SHP77 treated with DMSO at 0.1 percent for 48 hours (cell line): ENCODE data around the gene ANKMY1.
A peak's percentile ranks its signal among the peaks of the same experiment; 100 is the strongest.

ENCODE experiments used
- DNase-seq: peaks from one replicate; lab custom pipeline; 2025; lab: John Stamatoyannopoulos, UW

ANKMY1 gene

DNA sequence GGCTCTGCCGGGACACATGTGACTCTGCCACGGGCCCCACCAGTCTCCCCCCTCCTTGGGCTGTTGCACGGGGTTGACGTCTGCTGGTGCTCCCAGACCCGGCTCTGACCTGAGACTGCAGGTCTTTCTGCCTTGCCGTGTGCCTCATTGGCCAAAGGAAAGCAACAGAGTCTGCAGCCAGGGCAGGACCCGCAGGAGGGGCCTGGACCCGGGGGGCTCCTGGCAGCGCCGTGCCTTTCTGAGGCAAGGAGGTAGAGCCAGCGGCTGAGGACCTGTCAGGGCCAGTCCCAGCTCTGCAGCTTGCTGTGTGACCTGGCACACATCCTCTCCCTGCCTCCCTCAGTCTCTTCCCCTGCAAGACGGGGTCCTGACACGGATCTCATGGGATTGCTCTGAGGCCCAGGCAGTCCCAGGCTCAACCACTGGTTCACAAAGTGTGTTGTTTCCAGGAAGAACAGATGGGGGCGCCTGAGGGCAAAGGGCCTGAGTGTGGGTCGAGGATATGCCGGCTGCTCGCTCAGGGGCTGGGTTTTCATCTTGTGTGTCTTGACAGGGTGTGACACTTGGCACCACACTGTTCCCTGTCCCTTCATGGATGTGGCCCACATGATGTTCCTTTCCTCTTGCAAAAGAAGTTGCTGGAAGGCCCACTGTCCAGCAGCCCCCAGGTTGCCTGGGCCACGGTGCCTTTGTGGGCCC, 37.7 kb upstream of the ANKMY1 start:
- DNase-seq, result no peak

GRCh38 chr2:240594511-240595380, 37.0 kb upstream of the ANKMY1 start:
- no peak for DNase-seq

DNA sequence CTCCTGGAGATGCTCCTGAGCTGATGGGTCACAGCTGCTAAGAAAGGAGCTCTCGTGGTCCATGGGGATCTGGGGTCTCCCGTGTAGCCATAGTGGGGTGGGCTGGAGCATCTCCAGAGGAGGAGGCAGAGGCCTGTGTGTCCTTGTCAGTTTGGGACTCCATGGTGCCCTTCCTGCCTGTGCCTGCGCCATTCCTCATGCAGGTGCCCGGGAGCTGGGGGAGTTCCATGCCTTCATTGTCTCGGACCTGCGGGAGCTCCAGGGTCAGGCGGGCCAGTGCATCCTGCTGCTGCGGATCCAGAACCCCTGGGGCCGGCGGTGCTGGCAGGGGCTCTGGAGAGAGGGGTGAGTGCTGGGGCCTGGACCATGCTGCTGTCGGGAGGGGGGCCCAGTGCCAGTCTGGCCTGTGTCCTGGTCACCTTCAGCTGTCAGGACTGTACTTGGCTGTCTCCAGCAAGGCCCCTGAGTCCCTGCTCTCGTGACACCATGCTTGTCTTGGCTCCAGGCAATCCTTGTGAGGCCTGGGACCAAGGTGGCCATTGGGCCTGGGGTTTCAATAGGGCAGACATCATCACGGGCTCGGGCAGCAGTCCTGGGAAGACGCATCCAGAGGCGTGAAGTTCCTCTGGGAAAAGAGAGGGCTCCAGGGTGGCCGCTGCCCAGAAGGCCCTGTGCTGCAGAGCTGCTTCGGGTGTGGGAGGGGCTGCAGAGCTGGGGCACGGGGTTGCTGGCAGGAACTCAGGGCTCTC, 36.1 kb upstream of the ANKMY1 start:
- DNase-seq, result no peak

DNA sequence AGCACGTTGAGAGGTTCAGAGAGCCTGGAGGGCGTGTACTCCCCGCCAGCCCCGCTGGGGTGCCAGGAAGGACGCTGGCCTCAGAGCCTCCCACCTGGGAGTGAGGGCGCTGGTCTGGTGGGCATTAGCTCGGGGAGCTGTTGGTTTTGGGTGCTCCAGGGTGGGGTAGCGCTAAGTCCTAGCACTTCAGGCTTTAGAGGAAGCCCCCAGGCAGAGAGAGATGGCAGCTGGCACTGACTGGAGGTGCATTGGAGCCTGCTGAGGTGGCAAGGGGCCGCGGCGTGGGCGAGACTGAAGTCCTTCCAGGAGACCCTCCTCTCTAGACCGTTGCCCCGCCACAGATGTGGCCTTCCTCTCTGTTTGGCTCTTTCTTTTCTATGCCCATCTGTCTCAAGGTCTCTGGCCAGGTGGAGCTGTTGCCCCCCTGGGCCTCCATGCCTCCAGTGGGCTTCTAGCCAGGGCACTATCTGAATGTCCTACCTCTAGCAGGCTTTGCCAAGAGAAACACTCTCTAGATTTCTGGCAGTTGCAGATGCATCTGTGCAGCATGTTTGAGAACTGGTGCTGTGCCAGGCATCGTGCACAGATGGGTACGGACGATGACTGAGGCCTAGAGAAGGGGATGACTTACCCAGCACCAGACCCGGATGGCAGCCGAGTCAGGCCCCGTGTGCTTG, 35.4 kb upstream of the ANKMY1 start:
- no peak for DNase-seq

- DNase-seq, result no peak
Measured at GRCh38 chr2:240591784-240592183, 34.0 kb upstream of the ANKMY1 start.

- DNase-seq, result no peak
Measured at GRCh38 chr2:240591226-240591625, 33.4 kb upstream of the ANKMY1 start.

DNA sequence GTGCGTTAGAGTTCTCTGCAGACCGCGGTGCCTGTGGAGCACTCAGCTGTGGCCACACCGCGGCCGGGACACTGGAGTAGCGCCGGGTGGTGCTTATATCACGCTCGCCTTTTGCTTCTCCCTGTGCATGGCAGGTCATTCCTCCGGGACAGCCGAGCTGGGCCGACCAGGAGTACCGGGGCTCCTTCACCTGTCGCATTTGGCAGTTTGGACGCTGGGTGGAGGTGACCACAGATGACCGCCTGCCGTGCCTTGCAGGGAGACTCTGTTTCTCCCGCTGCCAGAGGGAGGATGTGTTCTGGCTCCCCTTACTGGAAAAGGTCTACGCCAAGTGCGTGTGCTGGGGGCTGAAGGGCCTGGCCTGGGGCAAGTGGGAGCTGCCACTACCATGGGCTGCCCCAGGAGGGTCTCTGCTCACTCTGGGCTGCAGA, 32.9 kb upstream of the ANKMY1 start:
- DNase-seq, result no peak

GRCh38 chr2:240589850-240590525, 32.2 kb upstream of the ANKMY1 start:
- DNase-seq, result no peak

DNA sequence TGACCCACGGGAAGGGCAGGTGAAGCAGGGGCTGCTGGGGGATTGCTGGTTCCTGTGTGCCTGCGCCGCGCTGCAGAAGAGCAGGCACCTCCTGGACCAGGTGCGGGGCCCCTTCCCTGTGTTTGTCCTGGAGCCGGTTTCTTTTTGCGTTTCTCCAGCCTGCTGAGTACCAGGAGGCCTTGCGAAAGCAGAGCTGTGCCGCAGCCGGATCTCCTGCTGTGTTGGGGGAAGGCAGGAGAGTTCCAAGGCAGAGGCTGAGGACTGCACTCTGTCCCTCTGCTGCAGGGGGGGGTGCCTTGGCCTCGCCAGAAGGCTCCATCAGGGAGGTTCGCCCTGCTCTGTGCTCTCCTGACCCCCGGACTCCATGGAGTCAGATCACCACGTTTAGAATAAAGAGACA, 31.6 kb upstream of the ANKMY1 start:
- DNase-seq, result no peak

DNA sequence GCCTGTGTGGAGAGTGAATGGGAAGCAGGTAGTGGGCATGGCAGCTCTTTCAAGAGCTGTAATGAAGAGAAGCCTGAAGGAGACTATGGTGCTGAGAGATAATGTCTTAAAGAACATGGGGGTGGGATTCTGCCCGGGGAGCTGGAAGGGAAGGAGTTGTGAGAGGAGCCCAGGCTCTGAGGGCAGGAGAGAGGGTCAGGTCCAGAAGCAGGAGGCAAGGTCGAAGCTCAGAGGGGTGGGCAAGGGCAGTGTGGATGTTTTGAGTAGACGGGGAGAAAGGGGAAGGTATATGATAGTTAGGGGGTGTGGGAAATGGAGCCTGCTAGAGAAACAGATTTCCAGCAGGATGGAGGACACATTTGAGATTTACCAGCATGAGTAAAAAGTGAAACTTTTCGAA, 30.9 kb upstream of the ANKMY1 start:
- no peak for DNase-seq

DNA sequence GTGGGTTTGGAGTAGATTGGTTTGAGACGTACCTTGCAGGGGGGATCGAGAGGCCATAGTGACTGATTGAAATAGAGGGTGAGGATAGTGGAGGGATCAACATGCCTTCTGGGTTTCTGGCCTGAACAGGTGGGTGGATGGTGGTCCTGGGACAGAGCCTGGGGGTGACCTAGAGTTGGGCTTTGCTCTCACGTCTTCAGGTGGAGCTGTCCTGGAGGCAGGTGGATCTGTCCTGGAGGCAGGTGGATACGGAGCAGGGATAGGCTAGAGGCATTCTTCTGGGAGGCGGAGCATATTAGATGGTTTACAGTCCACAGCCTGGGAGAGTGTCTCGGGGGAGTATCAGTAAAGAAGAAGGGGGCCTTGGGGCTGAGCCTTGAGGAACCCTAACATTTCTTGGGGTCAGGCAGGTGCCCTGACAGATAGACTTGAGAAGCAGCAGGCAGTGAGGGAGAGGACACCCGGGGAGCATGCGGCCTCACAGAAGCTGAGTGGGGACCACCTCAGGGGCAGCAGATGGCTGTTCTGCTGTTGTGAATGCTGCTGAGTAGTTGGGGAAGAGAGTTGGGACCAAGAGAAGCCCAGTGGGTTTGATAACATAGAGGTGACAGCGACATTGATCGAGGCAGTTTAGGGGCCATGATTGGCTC, 30.3 kb upstream of the ANKMY1 start:
- DNase-seq, result no peak

DNA sequence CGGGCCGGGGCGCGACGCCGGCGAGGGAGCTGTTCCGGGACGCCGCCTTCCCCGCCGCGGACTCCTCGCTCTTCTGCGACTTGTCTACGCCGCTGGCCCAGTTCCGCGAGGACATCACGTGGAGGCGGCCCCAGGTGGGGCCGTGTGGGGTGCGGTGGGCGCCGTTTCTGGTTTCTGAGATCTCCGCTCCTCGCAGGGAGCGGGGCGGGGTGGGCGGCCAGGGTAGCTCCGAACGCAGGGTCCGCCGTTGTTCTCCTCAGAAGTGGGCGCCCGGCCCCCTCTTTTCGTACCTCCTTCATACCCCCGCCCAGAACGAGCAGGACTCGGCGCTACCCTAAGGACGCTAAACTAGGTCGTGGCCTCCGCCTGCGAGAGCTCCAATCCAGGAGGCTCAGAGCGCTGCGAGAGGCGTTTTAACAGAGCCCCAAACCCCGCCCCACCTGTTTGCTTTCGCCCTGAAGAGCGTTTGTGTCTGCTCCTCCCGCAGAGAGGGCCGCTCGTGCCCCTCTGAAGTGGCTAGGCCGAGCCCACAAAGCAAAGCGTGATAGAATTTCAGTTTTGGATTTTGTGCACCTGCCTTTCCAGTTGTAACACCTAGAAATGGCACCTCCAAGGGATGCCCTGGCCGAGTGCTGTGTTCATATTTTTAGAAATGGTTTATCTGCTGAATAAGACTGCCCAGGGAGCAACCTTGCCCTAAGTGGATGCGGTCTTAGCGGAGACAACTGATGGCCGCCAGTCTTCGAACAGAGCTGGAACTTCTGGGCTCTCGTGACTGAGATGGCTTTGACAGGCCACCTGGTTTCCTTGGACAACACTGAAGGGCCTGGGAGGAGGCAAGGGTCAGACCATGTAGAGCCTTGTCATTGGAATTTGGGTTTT, 29.4 kb upstream of the ANKMY1 start:
- DNase-seq, result peak; percentile 17

DNA sequence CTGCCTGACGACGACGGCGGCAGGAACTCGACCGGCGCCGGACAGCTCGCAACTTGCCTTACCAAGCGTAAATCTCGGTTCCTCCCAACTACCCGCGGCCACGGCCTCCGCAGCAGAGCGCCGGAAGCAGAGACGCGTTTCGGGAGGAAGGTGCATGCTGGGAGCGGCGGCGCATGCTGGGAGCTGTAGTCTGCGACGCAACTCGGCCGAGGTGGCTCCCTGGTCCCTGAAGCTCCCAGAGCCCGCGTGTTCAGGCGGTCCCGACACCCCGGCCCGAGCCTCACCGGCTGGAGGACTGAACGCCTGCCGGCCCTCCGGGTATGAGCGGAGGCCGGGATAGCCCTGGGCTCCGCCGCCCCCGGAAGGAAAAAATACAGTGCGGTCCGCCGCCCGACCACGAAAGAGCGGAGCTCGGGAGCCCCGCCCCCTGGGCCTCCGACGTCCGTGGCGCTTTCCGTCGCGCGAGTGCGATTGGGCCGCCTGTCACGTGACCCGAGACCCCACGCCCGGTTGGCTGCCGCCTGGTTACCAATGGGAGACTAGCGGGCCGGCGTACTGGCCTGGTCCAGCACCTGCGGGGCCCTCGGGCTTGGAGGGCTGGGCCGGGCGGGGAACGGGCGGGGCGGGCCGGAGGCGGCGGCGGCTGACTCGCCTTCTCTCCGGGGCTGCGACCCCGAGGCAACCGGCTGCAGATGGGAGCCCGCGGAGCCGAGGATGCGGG, 28.6 kb upstream of the ANKMY1 start, which contains the start of gene CAPN10:
Gene CAPN10, plus strand, starts transcription at position 537 of the 721 bp plus-strand sequence. Its CDS starts 178 bp downstream, at position 715.
- peak; percentile 80 for DNase-seq

GRCh38 chr2:240585681-240586197, 28.0 kb upstream of the ANKMY1 start:
- DNase-seq, result no peak

GRCh38 chr2:240585101-240585500, 27.3 kb upstream of the ANKMY1 start:
- DNase-seq, result no peak

- DNase-seq, result no peak
Measured at GRCh38 chr2:240584486-240585031, 26.8 kb upstream of the ANKMY1 start.

- DNase-seq, result no peak
Measured at GRCh38 chr2:240583774-240584173, 26.0 kb upstream of the ANKMY1 start.

DNA sequence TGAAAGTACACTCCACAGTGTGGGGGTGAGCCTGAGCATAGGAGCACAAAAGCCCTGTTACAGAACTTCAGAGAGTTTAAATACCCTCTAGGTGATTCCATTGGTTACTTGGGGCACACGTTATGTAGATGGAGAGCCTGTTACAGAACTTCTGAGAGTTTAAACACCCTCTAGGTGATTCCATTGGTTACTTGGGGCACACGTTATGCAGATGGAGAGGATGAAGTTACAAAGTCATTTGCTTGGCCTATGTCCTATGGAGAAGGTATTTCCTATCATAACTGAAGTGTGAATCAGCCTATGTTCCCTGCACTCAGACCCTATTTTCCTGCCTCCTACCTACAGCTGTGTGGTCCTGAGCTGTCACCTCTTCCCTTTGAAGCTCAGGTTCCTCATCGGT, 25.0 kb upstream of the ANKMY1 start:
- no peak for DNase-seq

DNA sequence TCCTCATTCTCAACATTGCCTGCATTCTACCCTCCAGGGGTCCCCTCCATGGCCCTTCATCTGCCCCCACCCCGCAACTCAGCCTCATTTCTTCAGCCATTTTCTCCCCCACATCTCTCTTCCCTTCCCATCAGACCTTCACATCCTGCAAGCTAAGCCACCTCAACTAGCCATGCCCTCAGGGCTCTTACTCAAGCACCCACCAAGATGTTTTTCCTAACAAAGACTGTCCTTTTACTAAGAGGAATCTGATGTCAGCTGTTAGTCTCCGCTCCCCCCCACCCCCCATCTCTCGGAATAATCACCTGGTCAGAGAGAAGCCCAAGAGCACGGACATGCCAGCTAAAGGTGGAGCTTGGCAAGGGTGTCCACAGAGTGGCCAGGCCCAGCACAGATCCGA, 24.0 kb upstream of the ANKMY1 start:
- DNase-seq, result no peak
